Transverse colon (tissue), 4 donors: Measurements from ENCODE around the gene PALM. TPM values are rescaled to one million over a fixed set of nuclear protein-coding genes. Genes with fewer than 3 reads are reported as not detected.

Experiments used
- DNase-seq: peaks from one replicate; pipeline ENCODE4 v3.0.0-alpha.2; 2019
- H3K27ac ChIP-seq, 4 donors: fragments of 200-600 bp; sonication (generic); 2 replicates each; pipeline ENCODE4 v1.5.1; 2016 to 2018; ENCODE audit warnings: inconsistent platforms in 4 of 4
- H3K27me3 ChIP-seq: fragments of 200-600 bp; sonication (generic); 2 replicates; pipeline ENCODE4 v1.5.1; 2017; ENCODE audit warnings: inconsistent platforms
- H3K36me3 ChIP-seq, 4 donors: fragments of 200-600 bp; sonication (generic); 2 replicates each; pipeline ENCODE4 v1.5.1; 2017 to 2019; ENCODE audit warnings: inconsistent platforms in 4 of 4
- H3K4me1 ChIP-seq, 4 donors: fragments of 200-600 bp; sonication (generic); 2 replicates each; pipeline ENCODE4 v1.5.1; 2017 to 2020; ENCODE audit warnings: inconsistent platforms in 4 of 4
- H3K4me3 ChIP-seq, 4 donors: fragments of 200-600 bp; sonication (generic); 1 replicate in 1 of 4; 2 replicates in 3 of 4; pipeline versions ENCODE4 v1.5.1 to v1.6.1; 2017 to 2019; ENCODE audit warnings: inconsistent platforms in 4 of 4
- H3K9me3 ChIP-seq, 2 donors: fragments of 200-600 bp; sonication (generic); 2 replicates each; pipeline ENCODE4 v1.5.1; 2017 to 2019; ENCODE audit warnings: inconsistent platforms in 2 of 2
- CTCF ChIP-seq, 5 experiments: fragments of 200-600 bp in 3 of 5; fragments of 450-650 bp in 2 of 5; sonication (generic) in 3 of 5; IDR thresholded peaks; 1 replicate in 2 of 5; 2 replicates in 3 of 5; pipeline ENCODE4 v1.5.1; 2016 to 2017; ENCODE audit warnings: antibody characterized with exemption in 5 of 5, inconsistent platforms in 3 of 5, mild to moderate bottlenecking in 2 of 5, moderate library complexity in 1 of 5
- EP300 ChIP-seq: sonication (generic); formaldehyde crosslinking; IDR thresholded peaks from one replicate; pipeline ENCODE4 v1.6.1; 2017; ENCODE audit warnings: antibody characterized with exemption, low read depth
- POLR2A ChIP-seq: fragments of 450-650 bp; IDR thresholded peaks from one replicate; pipeline ENCODE4 v1.6.1; 2016; ENCODE audit warnings: antibody characterized with exemption, mild to moderate bottlenecking, moderate library complexity
- POLR2AphosphoS5 ChIP-seq, 3 donors: sonication (generic); formaldehyde crosslinking; IDR thresholded peaks; one replicate each; pipeline ENCODE4 v1.6.1; 2016; ENCODE audit warnings: antibody characterized with exemption in 3 of 3
- WGBS, 2 donors: methylation state at CpG; one replicate each; pipeline ENCODE4 v1.1.5; 2018; ENCODE audit warnings: low coverage in 1 of 2; 5-methylcytosine and 5-hydroxymethylcytosine counted together
- in situ Hi-C, 4 donors: fragments of 200-750 bp; cut with MboI; loops; one replicate each; pipeline versions ENCODE4 v1.15.0 to v1.15.1; 2017; ENCODE audit warnings: low sequenced_read_pairs in 3 of 4, low pct_ligation_motif_present in 1 of 4, low pct_unique_long_range_greater_than_20kb in 1 of 4
- intact Hi-C: fragments of 100-400 bp; cut with DNase I; formaldehyde crosslinking; loops from one replicate; pipeline ENCODE4 v1.15.1; 2023; ENCODE audit warnings: low total_unique reads
- total RNA-seq, 4 donors: library from RNA; depleted of rRNA; stranded (reverse); fragments of >200 nt; gene quantifications; one replicate each; pipeline ENCODE4 v1.1.0, GENCODE V29; 2016

The PALM gene
- total RNA-seq, 4 donors from 2014 or later = 14.1 to 99.3 (median 29.8) TPM

DNA sequence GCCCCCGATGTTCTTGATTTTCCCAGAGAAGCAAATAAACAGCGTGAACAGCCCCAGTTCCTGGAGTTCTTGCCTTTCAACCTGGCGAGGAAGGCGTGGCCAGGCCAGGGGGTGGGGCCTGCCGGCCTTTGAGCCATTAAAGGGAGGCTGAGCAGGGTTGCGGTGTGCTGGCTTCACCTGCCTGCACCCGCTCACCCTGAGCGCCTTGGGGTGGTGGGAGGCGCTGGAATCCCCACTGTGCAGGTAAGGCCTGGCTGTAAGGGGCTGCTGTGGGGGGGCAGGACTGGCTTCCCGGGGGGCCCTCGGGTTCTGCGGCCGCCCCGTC, 39.5 kb downstream of the PALM start:
- in situ Hi-C loops = no loop called here

DNA sequence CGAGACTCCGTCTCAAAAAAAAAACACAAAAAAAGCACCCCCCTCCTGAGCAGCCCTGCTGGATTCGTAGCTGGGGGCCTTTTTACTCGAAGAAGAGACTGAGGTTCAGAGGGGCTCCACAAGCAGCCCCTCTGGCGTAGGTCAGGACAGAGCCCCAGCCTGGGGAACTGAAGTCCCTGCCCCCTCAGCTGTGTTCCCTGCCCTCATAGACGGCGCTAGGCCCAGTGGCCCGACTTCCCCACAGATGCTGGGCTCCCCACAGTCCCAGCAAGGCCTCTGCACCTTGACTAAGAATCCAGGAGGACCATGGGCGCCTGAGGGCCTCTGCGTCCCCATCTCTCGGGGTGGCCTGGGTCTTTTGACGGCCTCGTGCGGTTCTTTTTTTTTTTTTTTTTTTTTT, 41.1 kb downstream of the PALM start:
- TF ChIP-seq POLR2A (no peak), POLR2AphosphoS5 (IDR thresholded peaks at IDR 0.05) (no peak), CTCF (IDR thresholded peaks at IDR 0.05) (no peak), EP300 (no peak)
- Histone ChIP-seq H3K27ac (peak overlapping the region; percentile 44 to 97 (median 95)), H3K9me3 (no peaks in the 10 kb centered on the region), H3K4me3 (peak overlapping the region in 1 of 4 donors; percentile 44), H3K36me3 (no peaks in the 10 kb centered on the region), H3K4me1 (peaks cover 0 to 50% (median 37%) of the 10 kb centered on the region in 4 donors), H3K27me3 (peaks cover 3% of the 10 kb centered on the region)
- no peak for DNase-seq
- in situ Hi-C loops (no loop called here), intact Hi-C loops (no loop called here)
- WGBS, 2 donors = 75 to 79% methylated on average over 6 to 14 of the region's 14 CpGs

More for the DNA sequence above, 39.5 kb downstream of the PALM start:
- DNase-seq = peak; percentile 88
- H3K27me3 ChIP-seq = peaks cover 3% of the 10 kb centered on the region
- H3K9me3 ChIP-seq = no peaks in the 10 kb centered on the region
- TF ChIP-seq POLR2A (peak; percentile 80), EP300 (no peak), CTCF (IDR thresholded peaks at IDR 0.05) (no peak), POLR2AphosphoS5 (IDR thresholded peaks at IDR 0.05) (peak; percentile 51 to 92 (median 84))
- H3K4me3 ChIP-seq = peak overlapping the region in 2 of 4 donors; percentile 15 to 44
- no peaks in the 10 kb centered on the region for H3K36me3 ChIP-seq
- intact Hi-C loops = no loop called here
- WGBS, 2 donors = 63% methylated on average over 14 of the region's 14 CpGs; no CpG with 5 or more reads in 1 of the 2 donors
- peaks cover 0 to 39% (median 23%) of the 10 kb centered on the region in 4 donors for H3K4me1 ChIP-seq
- peak overlapping the region; percentile 83 to 97 (median 95) for H3K27ac ChIP-seq

DNA sequence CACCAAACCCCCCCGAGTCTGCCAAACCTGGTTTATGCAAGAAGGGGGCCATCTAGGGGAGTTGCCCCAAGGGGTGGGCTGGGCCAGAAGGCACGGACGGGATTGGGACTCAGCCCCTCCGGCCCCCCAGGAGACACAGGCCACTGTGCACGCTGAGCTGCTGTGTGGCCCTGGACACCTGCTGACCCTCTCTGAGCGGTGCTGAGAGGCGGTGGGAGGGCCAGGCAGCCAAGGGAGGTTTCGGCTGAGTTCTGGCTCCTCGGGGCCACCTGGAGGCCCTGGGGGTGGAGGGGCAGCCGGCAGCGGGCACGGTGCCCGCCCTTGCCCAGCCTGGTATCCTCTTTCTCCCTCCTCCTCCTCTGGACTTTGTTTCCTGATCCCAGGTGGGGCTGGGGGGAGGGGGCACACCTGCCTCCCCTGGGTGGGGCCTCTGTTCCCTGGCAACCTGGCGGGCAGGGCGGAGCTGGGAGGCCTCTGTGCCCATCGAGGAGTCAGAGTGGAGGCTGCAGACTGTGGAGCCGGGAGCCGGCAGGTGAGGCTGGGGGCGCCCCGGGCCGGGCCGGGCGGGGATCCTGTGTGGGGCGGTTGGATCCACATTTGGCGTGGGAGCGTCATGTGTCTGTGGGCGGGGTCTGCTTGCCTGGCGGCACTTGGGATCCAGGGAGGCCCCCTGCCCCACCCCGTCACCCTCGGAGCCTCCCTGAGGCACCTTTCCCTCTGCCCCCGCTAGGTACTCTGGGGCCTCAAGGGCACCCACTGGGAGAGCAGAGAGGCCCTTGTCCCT, 42.1 kb downstream of the PALM start, which contains the start of gene MISP:
TSS of gene MISP (plus strand) at position 473 of the 784 bp plus-strand sequence. CDS start 5,835 bp downstream, outside the sequence.
- Histone ChIP-seq H3K36me3 (no peaks in the 10 kb centered on the region), H3K4me1 (peaks cover 0 to 58% (median 45%) of the 10 kb centered on the region in 4 donors), H3K27ac (peak within 1 kb of the TSS; percentile 93 to 97 (median 96)), H3K27me3 (peaks cover 3% of the 10 kb centered on the region), H3K4me3 (peak within 1 kb of the TSS; percentile 9 to 58 (median 53)), H3K9me3 (no peaks in the 10 kb centered on the region)
- WGBS, 2 donors = 36% methylated on average over 12 of the region's 31 CpGs; no CpG with 5 or more reads in 1 of the 2 donors
- DNase-seq = peak; percentile 95
- in situ Hi-C loops = no loop called here
- TF ChIP-seq CTCF (IDR thresholded peaks at IDR 0.05) (no peak), POLR2A (peak; percentile 90), POLR2AphosphoS5 (IDR thresholded peaks at IDR 0.05) (peak; percentile 85 to 95 (median 95)), EP300 (peak; percentile 65)
- intact Hi-C loops = no loop called here

GRCh38 chr19:751501-752341, 43.0 kb downstream of the PALM start:
- peak overlapping the region; percentile 93 to 97 (median 96) for H3K27ac ChIP-seq
- in situ Hi-C loops = no loop called here
- DNase-seq = peak; percentile 91

More at GRCh38 chr19:751501-752341, 43.0 kb downstream of the PALM start:
- peaks cover 3% of the 10 kb centered on the region for H3K27me3 ChIP-seq
- intact Hi-C loops = no loop called here
- no peaks in the 10 kb centered on the region for H3K36me3 ChIP-seq
- 27 to 45% methylated on average over 2 to 30 of the region's 30 CpGs for WGBS, 2 donors
- TF ChIP-seq POLR2AphosphoS5 (IDR thresholded peaks at IDR 0.05) = peak; percentile 52 to 90 (median 89)
- no peak for TF ChIP-seq CTCF (IDR thresholded peaks at IDR 0.05)
- TF ChIP-seq POLR2A = peak; percentile 83
- TF ChIP-seq EP300 = peak; percentile 45
- H3K9me3 ChIP-seq = no peaks in the 10 kb centered on the region
- H3K4me3 ChIP-seq = peak overlapping the region; percentile 9 to 58 (median 53)
- peaks cover 0 to 59% (median 45%) of the 10 kb centered on the region in 4 donors for H3K4me1 ChIP-seq
